Measurements from ENCODE around the gene RALB.
"Not testable (repeated sequence)": the region's sequence is repeated elsewhere in the genome, so short reads cannot be mapped to it uniquely, and the experiment has no call there.

Gene RALB

DNA sequence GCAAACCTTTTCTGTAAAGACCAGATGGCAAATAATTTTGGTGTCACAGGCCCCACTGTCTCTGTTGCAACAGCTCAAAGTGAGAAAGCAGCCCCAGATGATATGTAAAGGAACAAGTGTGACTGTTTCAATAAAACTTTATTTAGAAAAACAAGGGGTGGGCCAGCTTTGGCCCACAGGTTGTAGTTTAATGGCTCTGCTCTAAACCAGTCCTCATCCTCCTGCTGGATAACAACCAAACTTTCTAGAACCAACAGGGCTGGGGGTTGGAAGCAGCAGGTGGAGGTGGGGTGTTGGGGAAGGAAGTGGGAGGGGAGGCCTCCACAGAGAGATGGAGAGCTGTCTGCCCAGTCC is 64.5 kb downstream of the RALB start:
- in situ Hi-C loops (cut with HindIII; ENCODE audit: low pct_ligation_motif_present, low sequenced_read_pairs): no loop called here
- H3K36me3 ChIP-seq (replicated peaks): no peaks in the 10 kb centered on the region
- no peak overlapping the region for H3K27ac ChIP-seq
- DNase-seq: no peak
- peaks cover 15% of the 10 kb centered on the region for H3K27me3 ChIP-seq (replicated peaks)
- TF ChIP-seq, protein P1, sequence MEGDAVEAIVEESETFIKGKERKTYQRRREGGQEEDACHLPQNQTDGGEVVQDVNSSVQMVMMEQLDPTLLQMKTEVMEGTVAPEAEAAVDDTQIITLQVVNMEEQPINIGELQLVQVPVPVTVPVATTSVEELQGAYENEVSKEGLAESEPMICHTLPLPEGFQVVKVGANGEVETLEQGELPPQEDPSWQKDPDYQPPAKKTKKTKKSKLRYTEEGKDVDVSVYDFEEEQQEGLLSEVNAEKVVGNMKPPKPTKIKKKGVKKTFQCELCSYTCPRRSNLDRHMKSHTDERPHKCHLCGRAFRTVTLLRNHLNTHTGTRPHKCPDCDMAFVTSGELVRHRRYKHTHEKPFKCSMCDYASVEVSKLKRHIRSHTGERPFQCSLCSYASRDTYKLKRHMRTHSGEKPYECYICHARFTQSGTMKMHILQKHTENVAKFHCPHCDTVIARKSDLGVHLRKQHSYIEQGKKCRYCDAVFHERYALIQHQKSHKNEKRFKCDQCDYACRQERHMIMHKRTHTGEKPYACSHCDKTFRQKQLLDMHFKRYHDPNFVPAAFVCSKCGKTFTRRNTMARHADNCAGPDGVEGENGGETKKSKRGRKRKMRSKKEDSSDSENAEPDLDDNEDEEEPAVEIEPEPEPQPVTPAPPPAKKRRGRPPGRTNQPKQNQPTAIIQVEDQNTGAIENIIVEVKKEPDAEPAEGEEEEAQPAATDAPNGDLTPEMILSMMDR (IDR thresholded peaks at IDR 0.05; ENCODE audit: low read depth, low read length, missing control alignments): no peak
- H3K4me3 ChIP-seq (ENCODE audit: low read depth, low read length): no peak overlapping the region

DNA sequence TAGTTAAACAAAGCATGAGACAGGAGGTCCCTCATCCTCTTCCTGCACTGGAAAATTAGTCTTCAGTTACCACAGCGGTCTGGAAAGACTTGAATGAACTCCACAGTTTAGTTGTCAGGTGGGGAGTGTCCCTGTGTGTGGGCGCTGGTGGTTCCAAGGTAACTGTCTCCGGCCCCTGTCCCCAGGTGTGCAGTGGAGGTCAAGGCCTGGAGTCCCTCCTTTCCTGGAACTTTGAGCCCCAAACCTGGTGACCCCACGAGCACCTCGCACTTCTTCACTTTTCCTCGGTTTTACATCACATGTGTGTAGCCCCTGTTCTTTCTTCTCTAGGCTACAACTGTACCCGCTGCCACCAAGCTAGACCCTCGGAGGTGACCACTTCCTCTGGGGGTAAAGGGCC is 65.3 kb downstream of the RALB start:
- H3K27ac ChIP-seq: no peak overlapping the region
- TF ChIP-seq, protein P1 (IDR thresholded peaks at IDR 0.05; ENCODE audit: low read depth, low read length, missing control alignments): no peak
- no peaks in the 10 kb centered on the region for H3K36me3 ChIP-seq (replicated peaks)
- H3K4me3 ChIP-seq (ENCODE audit: low read depth, low read length): no peak overlapping the region
- peaks cover 15% of the 10 kb centered on the region for H3K27me3 ChIP-seq (replicated peaks)
- in situ Hi-C loops (cut with HindIII; ENCODE audit: low pct_ligation_motif_present, low sequenced_read_pairs): no loop called here
- DNase-seq: no peak

DNA sequence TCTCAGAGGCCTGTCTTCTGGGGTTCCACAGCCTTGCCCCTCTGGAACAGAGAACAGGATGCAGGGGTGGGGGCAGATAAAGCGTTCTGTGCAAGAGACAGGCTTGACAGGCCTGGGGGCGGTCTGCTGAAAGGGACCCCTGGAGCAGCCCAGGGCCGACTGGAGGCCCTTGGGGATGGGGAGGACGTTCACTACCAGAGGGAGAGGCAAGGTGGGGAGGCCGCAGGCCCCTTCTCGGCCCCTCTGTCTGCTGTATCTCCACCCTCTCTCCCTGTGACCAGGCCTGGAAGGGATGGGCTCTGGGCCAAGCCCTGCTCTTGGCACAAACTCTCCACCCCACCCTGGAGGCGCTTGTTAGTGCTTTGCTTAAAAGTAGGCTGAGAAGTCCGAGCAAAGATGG is 66.0 kb downstream of the RALB start:
- TF ChIP-seq, protein P1 (IDR thresholded peaks at IDR 0.05; ENCODE audit: low read depth, low read length, missing control alignments): no peak
- in situ Hi-C loops (cut with HindIII; ENCODE audit: low pct_ligation_motif_present, low sequenced_read_pairs): no loop called here

GRCh38 chr2:120319123-120319522 is 66.5 kb downstream of the RALB start:
- in situ Hi-C loops (cut with HindIII; ENCODE audit: low pct_ligation_motif_present, low sequenced_read_pairs): no loop called here
- Histone ChIP-seq H3K36me3 (replicated peaks) (no peaks in the 10 kb centered on the region), H3K27me3 (replicated peaks) (peaks cover 14% of the 10 kb centered on the region), H3K27ac (no peak overlapping the region), H3K4me3 (ENCODE audit: low read depth, low read length) (no peak overlapping the region)
- no peak for DNase-seq
- TF ChIP-seq, protein P1 (IDR thresholded peaks at IDR 0.05; ENCODE audit: low read depth, low read length, missing control alignments): no peak

More for the DNA sequence above, 66.0 kb downstream of the RALB start:
- Histone ChIP-seq H3K27me3 (replicated peaks) (peaks cover 15% of the 10 kb centered on the region), H3K36me3 (replicated peaks) (no peaks in the 10 kb centered on the region), H3K27ac (no peak overlapping the region), H3K4me3 (ENCODE audit: low read depth, low read length) (no peak overlapping the region)
- no peak for DNase-seq

GRCh38 chr2:120319686-120320317 is 67.2 kb downstream of the RALB start:
- TF ChIP-seq, protein P1 (IDR thresholded peaks at IDR 0.05; ENCODE audit: low read depth, low read length, missing control alignments): no peak
- Histone ChIP-seq H3K36me3 (replicated peaks) (no peaks in the 10 kb centered on the region), H3K4me3 (ENCODE audit: low read depth, low read length) (no peak overlapping the region), H3K27ac (no peak overlapping the region), H3K27me3 (replicated peaks) (peaks cover 9% of the 10 kb centered on the region)
- in situ Hi-C loops (cut with HindIII; ENCODE audit: low pct_ligation_motif_present, low sequenced_read_pairs): no loop called here
- no peak for DNase-seq

GRCh38 chr2:120320318-120320851 is 67.7 kb downstream of the RALB start:
- Histone ChIP-seq H3K4me3 (ENCODE audit: low read depth, low read length) (no peak overlapping the region), H3K27me3 (replicated peaks) (peaks cover 9% of the 10 kb centered on the region), H3K27ac (no peak overlapping the region), H3K36me3 (replicated peaks) (no peaks in the 10 kb centered on the region)
- no peak for DNase-seq
- TF ChIP-seq, protein P1 (IDR thresholded peaks at IDR 0.05; ENCODE audit: low read depth, low read length, missing control alignments): no peak
- in situ Hi-C loops (cut with HindIII; ENCODE audit: low pct_ligation_motif_present, low sequenced_read_pairs): no loop called here

DNA sequence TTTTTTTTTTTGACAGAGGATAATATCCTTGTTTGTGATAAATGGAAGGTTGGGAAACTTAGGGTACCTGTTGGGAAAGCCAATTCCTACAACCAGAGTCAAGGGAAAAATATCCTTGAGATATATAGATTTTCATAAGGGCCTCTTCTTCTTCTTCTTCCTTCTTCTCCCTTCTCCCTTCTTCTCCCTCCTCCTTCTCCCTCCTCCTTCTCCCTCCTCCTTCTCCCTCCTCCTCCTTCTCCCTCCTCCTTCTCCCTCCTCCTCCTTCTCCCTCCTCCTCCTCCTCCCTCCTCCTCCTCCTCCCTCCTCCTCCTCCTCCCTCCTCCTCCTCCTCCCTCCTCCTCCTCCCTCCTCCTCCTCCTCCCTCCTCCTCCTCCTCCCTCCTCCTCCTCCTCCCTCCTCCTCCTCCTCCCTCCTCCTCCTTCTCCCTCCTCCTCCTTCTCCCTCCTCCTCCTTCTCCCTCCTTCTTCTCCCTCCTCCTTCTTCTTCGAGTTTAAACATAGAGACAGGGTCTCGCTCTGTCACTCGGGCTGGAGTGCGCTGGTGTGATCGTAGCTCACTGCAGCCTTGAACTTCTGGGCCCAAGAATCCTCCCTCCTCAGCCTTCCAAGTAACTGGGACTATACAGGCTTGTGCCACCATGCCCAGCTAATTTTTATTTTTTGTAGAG is 68.4 kb downstream of the RALB start:
- in situ Hi-C loops (cut with HindIII; ENCODE audit: low pct_ligation_motif_present, low sequenced_read_pairs); H3K4me3 ChIP-seq (ENCODE audit: low read depth, low read length); H3K36me3 ChIP-seq (replicated peaks); H3K27ac ChIP-seq; DNase-seq: not testable (repeated sequence)
- H3K27me3 ChIP-seq (replicated peaks): peaks cover 11% of the 10 kb centered on the region
